Measurements from ENCODE around the gene TNFRSF25. TPM values are rescaled to one million over a fixed set of nuclear protein-coding genes. Genes with fewer than 3 reads are reported as not detected.

Gene TNFRSF25
- total RNA-seq, 4 donors from 2014 or later = 1.0 to 4.2 (median 2.7) TPM

- peaks cover 53 to 55% (median 54%) of the 10 kb centered on the region in 3 donors for H3K27me3 ChIP-seq
- DNase-seq (no peak), ATAC-seq (no peak)
- TF ChIP-seq, protein P1, sequence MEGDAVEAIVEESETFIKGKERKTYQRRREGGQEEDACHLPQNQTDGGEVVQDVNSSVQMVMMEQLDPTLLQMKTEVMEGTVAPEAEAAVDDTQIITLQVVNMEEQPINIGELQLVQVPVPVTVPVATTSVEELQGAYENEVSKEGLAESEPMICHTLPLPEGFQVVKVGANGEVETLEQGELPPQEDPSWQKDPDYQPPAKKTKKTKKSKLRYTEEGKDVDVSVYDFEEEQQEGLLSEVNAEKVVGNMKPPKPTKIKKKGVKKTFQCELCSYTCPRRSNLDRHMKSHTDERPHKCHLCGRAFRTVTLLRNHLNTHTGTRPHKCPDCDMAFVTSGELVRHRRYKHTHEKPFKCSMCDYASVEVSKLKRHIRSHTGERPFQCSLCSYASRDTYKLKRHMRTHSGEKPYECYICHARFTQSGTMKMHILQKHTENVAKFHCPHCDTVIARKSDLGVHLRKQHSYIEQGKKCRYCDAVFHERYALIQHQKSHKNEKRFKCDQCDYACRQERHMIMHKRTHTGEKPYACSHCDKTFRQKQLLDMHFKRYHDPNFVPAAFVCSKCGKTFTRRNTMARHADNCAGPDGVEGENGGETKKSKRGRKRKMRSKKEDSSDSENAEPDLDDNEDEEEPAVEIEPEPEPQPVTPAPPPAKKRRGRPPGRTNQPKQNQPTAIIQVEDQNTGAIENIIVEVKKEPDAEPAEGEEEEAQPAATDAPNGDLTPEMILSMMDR (IDR thresholded peaks at IDR 0.05 in 4 of 5, conservative IDR thresholded peaks at IDR 0.05 in 1 of 5) = no peak
- TF ChIP-seq POLR2A (IDR thresholded peaks at IDR 0.05) = no peak
- H3K9me3 ChIP-seq = no peaks in the 10 kb centered on the region
- no peaks in the 10 kb centered on the region for H3K36me3 ChIP-seq
- intact Hi-C loops (cut with DNase I; ENCODE audit: low total_unique reads) (no loop called here), in situ Hi-C loops (cut with MboI; ENCODE audit: low sequenced_read_pairs in 4 of 4) (loop anchor here in 1 of 4 donors (25.0 kb wide), 1 partner anchor 176 kb away; the partner anchor contains the start of genes HES3 and ICMT)
- H3K4me1 ChIP-seq = no peaks in the 10 kb centered on the region
- no peak overlapping the region for H3K27ac ChIP-seq
- no peak overlapping the region for H3K4me3 ChIP-seq
Observed at GRCh38 chr1:6412896-6413295, 53.1 kb downstream of the TNFRSF25 start.

Small RNA genes within 50 kb of the gene (microRNA-seq; reads per million reads assigned to microRNA genes)
- gene MIR4252 (ENCODE audit: borderline replicate concordance in 2 of 2) = 0 reads per million in 2 donors

Other genes starting within 250 kb of the TNFRSF25 start
- 100 to 1,000 TPM in 1 of 4 donors, 10 to 100 TPM in 3; 43.6 to 115 (median 93.7) TPM for gene ICMT, start 230.2 kb downstream of the TNFRSF25 start, total RNA-seq
- gene HES3, start 222.0 kb downstream of the TNFRSF25 start, total RNA-seq = not detected
- gene GPR153, start 205.1 kb downstream of the TNFRSF25 start, total RNA-seq = 1 to 10 TPM; 1.1 to 3.4 (median 2.0) TPM
- 1 to 10 TPM; 1.3 to 5.8 (median 3.2) TPM for gene ACOT7, start 72.4 kb downstream of the TNFRSF25 start, total RNA-seq
- under 1 TPM in 1 of 4 donors, not detected in 3; 0.24 TPM for gene HES2, start 46.3 kb downstream of the TNFRSF25 start, total RNA-seq
- under 1 TPM in 1 of 4 donors, not detected in 3; 0.41 TPM for gene ESPN, start 41.4 kb downstream of the TNFRSF25 start, total RNA-seq
- 1 to 10 TPM; 1.2 to 2.3 (median 1.6) TPM for gene PLEKHG5, start 25.5 kb upstream of the TNFRSF25 start, total RNA-seq
- gene NOL9, start 88.3 kb upstream of the TNFRSF25 start, total RNA-seq = 10 to 100 TPM; 13.6 to 33.0 (median 21.9) TPM
- not detected for gene TAS1R1, start 89.1 kb upstream of the TNFRSF25 start, total RNA-seq
- gene ZBTB48, start 113.8 kb upstream of the TNFRSF25 start, total RNA-seq = 10 to 100 TPM in 3 of 4 donors, 1 to 10 TPM in 1; 9.3 to 14.5 (median 11.3) TPM
- 100 to 1,000 TPM; 176 to 481 (median 267) TPM for gene KLHL21, start 136.7 kb upstream of the TNFRSF25 start, total RNA-seq
- 1 to 10 TPM; 4.7 to 8.5 (median 5.3) TPM for gene PHF13, start 147.6 kb upstream of the TNFRSF25 start, total RNA-seq
- 10 to 100 TPM; 16.7 to 31.0 (median 24.2) TPM for gene THAP3, start 158.7 kb upstream of the TNFRSF25 start, total RNA-seq
- 10 to 100 TPM; 23.3 to 40.7 (median 30.8) TPM for gene DNAJC11, start 235.6 kb upstream of the TNFRSF25 start, total RNA-seq

Data from gastrocnemius medialis (tissue), 4 donors.